Thoracic aorta (tissue), 2 donors: ENCODE data around the gene SDR42E2. TPM values are rescaled to one million over a fixed set of nuclear protein-coding genes. Genes with fewer than 3 reads are reported as not detected.
"Not testable (repeated sequence)": the region's sequence is repeated elsewhere in the genome, so short reads cannot be mapped to it uniquely, and the experiment has no call there.

Experiments used
- ATAC-seq: fragments of 150-250 bp; one replicate; pipeline ENCODE4 v1.8.0; 2017; ENCODE audit warnings: low read depth; ENCODE audit not compliant: insufficient number of reproducible peaks, low FRiP score
- DNase-seq: peaks from one replicate; pipeline ENCODE4 v3.0.0-alpha.2; 2020; ENCODE audit warnings: low spot score
- H3K27ac ChIP-seq, 2 donors: fragments of 200-600 bp; sonication (generic); 1 replicate in 1 of 2; 2 replicates in 1 of 2; pipeline ENCODE4 v1.5.1; 2016; ENCODE audit warnings: mild to moderate bottlenecking in 2 of 2, moderate library complexity in 2 of 2
- H3K27me3 ChIP-seq: fragments of 200-600 bp; sonication (generic); replicated peaks from 2 replicates; pipeline ENCODE4 v1.6.0; 2016; ENCODE audit warnings: mild to moderate bottlenecking; ENCODE audit not compliant: insufficient read depth
- H3K36me3 ChIP-seq: fragments of 200-600 bp; sonication (generic); one replicate; pipeline ENCODE4 v1.5.1; 2016
- H3K4me1 ChIP-seq, 2 donors: fragments of 200-600 bp; sonication (generic); 1 replicate in 1 of 2; 2 replicates in 1 of 2; pipeline versions ENCODE4 v1.5.1 to v1.6.0; 2016; ENCODE audit warnings: low read depth in 2 of 2, mild to moderate bottlenecking in 1 of 2; ENCODE audit not compliant: control insufficient read depth in 1 of 2
- H3K4me3 ChIP-seq: fragments of 200-600 bp; sonication (generic); 2 replicates; pipeline ENCODE4 v1.5.1; 2016; ENCODE audit warnings: mild to moderate bottlenecking
- H3K9me3 ChIP-seq: fragments of 200-600 bp; sonication (generic); 2 replicates; pipeline ENCODE4 v1.5.1; 2016
- CTCF ChIP-seq: fragments of 200-600 bp; sonication (generic); IDR thresholded peaks from one replicate; pipeline ENCODE4 v1.5.1; 2019; ENCODE audit warnings: antibody characterized with exemption
- total RNA-seq, 2 donors: library from RNA; depleted of rRNA; stranded (reverse); fragments of >200 nt; gene quantifications; one replicate each; pipeline versions ENCODE4 v1.1.0 to v1.2.3, GENCODE V29; 2016

SDR42E2 gene
- total RNA-seq, 2 donors from 2014 or later, result not detected

- DNase-seq (no peak), ATAC-seq (no peak)
- Histone ChIP-seq H3K27ac (no peak overlapping the region), H3K4me1 (no peaks in the 10 kb centered on the region), H3K27me3 (no peaks in the 10 kb centered on the region), H3K36me3 (no peaks in the 10 kb centered on the region), H3K9me3 (no peaks in the 10 kb centered on the region), H3K4me3 (no peak overlapping the region)
- TF ChIP-seq CTCF, result no peak
Measured at GRCh38 chr16:22171953-22172352, 9.6 kb downstream of the SDR42E2 start.

- H3K27ac ChIP-seq, H3K36me3 ChIP-seq, H3K4me3 ChIP-seq, H3K27me3 ChIP-seq, DNase-seq, H3K9me3 ChIP-seq, H3K4me1 ChIP-seq, ATAC-seq: not testable (repeated sequence)
Measured at GRCh38 chr16:22172642-22173041, 10.3 kb downstream of the SDR42E2 start.

- DNase-seq (no peak), ATAC-seq (no peak)
- no peaks in the 10 kb centered on the region for H3K9me3 ChIP-seq
- no peaks in the 10 kb centered on the region for H3K4me1 ChIP-seq
- no peaks in the 10 kb centered on the region for H3K27me3 ChIP-seq
- no peaks in the 10 kb centered on the region for H3K36me3 ChIP-seq
- no peak overlapping the region for H3K4me3 ChIP-seq
- no peak overlapping the region for H3K27ac ChIP-seq
- no peak for TF ChIP-seq CTCF
Measured at GRCh38 chr16:22174642-22175041, 12.3 kb downstream of the SDR42E2 start.

GRCh38 chr16:22177968-22178930 lies 15.9 kb downstream of the SDR42E2 start:
- H3K27ac ChIP-seq, result no peak overlapping the region
- H3K4me3 ChIP-seq, result no peak overlapping the region
- no peaks in the 10 kb centered on the region for H3K4me1 ChIP-seq
- H3K9me3 ChIP-seq, result no peaks in the 10 kb centered on the region
- H3K36me3 ChIP-seq, result no peaks in the 10 kb centered on the region
- ATAC-seq (no peak), DNase-seq (no peak)
- no peak for TF ChIP-seq CTCF
- H3K27me3 ChIP-seq, result no peaks in the 10 kb centered on the region

GRCh38 chr16:22181426-22181825 lies 19.1 kb downstream of the SDR42E2 start:
- Histone ChIP-seq H3K36me3 (no peaks in the 10 kb centered on the region), H3K4me1 (no peaks in the 10 kb centered on the region), H3K27me3 (no peaks in the 10 kb centered on the region), H3K4me3 (no peak overlapping the region), H3K9me3 (no peaks in the 10 kb centered on the region), H3K27ac (no peak overlapping the region)
- no peak for TF ChIP-seq CTCF
- ATAC-seq, result no peak
- DNase-seq, result no peak
